ENCODE measurements around the gene MTMR3.
"Not testable (repeated sequence)": the region's sequence is repeated elsewhere in the genome, so short reads cannot be mapped to it uniquely, and the experiment has no call there.

Gene MTMR3

GRCh38 chr22:29972121-29972520, 89.1 kb downstream of the MTMR3 start:
- DNase-seq = no peak

DNA sequence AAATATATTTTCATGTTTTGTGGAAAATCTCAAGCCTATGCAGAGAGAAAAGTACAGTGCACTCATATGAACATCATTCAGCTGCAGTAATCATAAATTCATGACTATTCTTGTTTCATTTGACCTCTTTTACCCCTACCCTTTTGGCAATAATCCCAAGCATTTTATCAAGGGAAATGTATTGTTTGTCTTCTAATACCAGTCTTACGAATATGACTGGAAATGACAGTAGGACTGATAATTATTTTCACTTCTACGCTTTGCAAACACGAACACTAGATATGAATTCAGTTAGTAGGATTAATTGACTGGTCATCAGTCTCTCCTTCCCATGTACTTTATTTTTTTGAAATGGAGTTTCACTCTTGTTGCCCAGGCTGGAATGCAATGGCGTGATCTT, 90.3 kb downstream of the MTMR3 start:
- no peak for DNase-seq

DNA sequence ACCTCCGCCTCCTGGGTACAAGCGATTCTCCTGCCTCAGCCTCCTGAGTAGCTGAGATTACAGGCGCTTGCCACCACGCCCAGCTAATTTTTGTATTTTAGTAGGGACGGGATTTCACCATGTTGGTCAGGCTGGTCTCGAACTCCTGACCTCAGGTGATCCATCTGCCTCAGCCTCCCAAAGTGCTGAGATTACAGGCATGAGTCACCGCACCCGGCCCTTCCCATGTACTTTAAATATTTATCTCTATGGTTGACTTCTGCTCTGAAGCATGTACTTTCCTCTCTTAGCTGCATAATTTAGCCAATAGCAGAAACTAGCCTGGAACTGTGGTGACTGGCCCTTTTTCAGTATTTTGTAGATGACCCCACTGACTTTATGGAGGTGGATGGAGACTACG, 90.7 kb downstream of the MTMR3 start:
- not testable (repeated sequence) for DNase-seq

- DNase-seq = no peak
These were observed 92.5 kb downstream of the MTMR3 start for GRCh38 chr22:29975494-29975893.

- DNase-seq = no peak
These were observed 94.1 kb downstream of the MTMR3 start for GRCh38 chr22:29977107-29977506.

- no peak for DNase-seq
These were observed 96.9 kb downstream of the MTMR3 start for GRCh38 chr22:29979777-29980321.

DNA sequence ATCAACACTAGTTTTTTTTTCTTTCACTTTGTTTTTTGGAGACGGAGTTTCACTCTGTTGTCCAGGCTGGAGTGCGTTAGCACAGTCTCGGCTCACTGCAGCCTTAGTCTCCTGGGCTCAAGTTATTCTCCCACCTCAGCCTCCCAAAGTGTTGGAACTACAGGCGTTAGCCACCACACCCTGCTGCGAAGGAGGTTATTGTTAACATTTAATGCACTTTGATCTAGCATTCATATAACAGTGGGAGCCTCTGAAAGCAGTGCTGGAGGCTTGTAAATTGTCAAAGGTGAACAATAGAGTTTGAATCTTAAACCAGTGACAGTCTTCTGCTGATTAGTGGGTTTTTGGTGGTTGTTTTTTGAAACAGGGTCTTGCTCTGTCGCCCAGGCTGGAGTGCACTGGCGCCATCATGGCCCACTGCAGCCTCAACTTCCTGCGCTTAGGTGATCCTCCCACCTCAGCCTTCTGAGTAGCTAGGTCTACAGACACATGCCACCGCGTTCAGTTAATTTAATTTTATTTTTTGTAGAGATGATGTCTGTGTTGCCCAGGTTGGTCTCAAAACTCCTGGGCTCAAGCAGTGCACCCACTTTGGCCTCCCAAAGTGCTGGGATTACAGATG, 100.4 kb downstream of the MTMR3 start:
- DNase-seq = no peak

GRCh38 chr22:29985912-29986311, 102.9 kb downstream of the MTMR3 start:
- DNase-seq = no peak

DNA sequence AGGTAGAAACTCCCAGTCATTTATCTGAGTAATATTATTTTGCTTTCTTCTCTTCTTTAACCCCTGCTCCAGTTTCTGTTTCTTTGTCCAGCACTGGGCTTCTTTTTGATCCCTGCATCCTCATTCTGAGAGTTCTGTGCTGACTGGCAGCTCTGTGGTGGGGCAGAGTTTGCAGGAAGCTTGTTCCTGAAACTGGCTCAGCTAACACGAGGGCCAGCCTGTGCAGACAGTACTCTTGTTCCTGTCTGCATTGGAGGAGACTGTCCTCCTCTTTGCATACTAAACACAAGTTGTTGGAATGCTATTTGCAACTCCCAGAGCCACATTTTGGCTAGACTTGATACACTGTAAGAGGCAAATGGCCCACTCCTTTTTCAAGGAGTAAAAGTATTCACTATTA, 104.2 kb downstream of the MTMR3 start:
- DNase-seq = no peak

GRCh38 chr22:29988719-29989118, 105.7 kb downstream of the MTMR3 start:
- DNase-seq = no peak

- no peak for DNase-seq
These were observed 106.5 kb downstream of the MTMR3 start for GRCh38 chr22:29989446-29989845.

DNA sequence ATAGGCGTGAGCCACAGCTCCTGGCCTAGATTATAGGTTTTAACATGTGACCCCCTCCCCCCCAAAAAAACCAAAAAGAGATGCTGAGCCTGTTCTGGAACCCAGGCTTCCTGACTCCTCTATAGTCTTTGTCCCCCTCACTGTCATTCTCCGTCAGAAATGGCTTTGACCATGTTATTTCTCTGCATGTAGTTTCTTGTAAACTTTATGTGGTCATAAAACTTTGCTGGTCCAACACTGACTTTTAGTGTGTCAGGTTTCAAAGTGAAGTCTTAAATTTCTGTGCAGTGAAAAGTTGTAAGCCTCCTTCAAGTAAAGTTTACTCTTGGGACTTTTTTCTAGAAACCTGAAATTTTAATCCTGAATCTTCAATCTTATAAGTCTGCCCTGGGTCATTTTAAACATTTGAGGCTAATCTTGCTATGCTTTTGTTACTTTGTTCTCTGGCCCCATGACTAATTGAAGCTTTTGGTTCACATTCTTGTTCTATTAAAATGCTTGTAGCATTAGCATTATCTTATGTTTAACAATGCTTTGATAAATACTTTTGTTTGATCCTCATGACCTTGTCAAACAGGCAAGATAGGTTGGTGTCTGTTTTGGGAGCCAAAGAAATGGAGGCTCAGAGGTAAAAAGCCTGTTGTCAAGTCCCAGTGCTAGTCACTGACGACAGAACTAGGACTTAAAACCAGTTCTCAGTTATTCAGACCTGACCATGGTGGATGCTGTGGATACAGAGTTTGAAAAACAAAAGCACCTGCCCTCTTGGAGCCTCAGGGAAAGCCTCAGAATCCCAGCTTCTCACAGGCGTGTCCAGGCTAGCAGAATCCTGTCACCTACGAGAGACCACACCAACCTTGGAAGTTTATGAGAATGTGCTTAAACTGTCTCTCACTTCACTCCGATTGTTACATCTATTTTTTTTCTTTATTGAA, 109.6 kb downstream of the MTMR3 start:
- no peak for DNase-seq

DNA sequence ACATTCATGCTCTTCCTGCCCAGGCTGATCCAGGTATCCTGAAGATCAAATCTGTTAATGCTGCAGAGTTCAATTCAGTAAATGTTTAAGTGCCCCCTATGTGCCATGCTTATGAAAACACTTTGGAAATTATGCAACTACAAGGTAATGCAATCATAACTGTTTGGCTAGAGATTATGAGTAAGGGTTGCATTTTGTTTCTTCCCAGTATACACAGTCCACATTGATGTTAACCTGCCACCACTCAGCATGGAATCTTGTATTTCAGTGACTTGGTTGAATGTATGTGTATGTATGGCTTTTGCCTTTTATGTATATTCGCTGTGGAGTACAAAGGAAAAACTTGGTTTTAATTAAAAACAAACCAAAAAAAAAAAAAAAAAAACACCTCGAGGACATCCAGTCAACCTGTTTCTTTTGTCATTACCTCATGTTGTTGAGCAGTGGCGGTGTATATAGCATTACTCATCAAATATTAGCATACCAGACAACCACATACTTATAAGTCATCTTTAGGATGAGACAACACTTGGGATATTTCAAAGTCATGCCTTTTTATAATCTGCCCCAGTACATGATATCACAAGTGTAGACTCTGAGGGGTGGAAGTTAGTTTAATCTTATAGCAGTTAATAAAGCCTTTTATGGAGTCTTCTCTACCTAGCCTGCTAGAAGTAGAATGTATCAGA, 111.2 kb downstream of the MTMR3 start:
- no peak for DNase-seq

- DNase-seq = no peak
These were observed 112.0 kb downstream of the MTMR3 start for GRCh38 chr22:29994943-29995342.

DNA sequence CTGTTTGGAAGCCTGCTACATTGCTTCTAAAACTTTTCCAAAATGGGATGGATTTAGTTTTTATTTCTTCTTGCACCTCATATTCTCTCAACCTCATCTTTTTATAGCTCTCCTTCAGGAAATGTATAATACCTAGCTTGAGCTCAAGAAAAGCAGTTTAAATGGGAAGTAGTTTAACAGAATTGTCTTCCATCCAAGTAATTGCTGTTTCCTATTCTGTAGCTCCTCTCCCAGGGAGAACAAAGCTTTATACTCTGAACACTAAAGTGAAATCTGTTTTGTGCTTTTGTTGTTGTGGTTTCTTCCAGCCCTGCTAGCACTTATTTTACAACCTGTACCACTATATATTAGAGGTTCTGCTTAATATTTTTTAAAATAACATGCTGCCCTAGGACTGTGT, 114.1 kb downstream of the MTMR3 start:
- no peak for DNase-seq

- no peak for DNase-seq
These were observed 114.5 kb downstream of the MTMR3 start for GRCh38 chr22:29997516-29997915.

GRCh38 chr22:29998627-29999384, 115.8 kb downstream of the MTMR3 start:
- no peak for DNase-seq

DNA sequence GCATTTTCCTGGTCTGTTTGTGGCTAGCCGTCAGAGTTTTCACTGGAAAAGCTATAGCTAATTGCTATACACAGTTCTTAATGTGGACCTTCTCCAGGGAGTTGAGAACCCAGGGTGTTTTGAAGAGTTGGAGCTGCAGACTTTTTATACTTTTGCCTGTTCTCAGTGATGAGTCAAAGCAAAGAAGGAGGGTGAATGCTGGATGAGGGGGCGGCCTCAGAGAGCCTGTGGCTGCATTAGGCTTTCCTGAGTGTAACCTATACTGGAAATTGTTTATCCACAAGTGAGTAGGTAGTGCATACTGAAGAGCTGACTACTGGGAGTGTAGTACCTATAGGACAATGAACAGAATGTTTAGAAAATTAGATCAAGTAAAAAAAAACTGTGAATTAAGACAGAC, 117.6 kb downstream of the MTMR3 start:
- no peak for DNase-seq

DNA sequence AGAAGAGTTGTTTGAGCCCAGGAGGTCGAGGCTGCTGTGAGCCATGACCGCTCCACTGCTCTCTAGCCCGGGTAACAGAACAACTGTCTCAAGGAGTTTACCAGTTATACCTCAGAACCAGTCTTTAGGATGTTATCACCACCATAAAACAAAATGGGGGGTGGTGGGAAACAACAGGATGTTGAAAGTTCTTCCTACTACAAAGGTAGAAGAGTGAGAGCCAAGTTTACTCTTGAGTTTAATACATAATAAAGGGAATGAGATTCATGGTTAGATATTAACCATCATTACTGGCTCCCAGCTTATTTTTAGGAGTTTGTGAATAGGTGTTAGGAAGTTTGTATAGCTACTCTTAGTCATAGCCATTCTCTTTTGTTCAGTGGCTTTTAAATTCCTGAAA, 118.5 kb downstream of the MTMR3 start:
- DNase-seq = no peak

GRCh38 chr22:30002861-30003486, 120.0 kb downstream of the MTMR3 start:
- DNase-seq = no peak

DNA sequence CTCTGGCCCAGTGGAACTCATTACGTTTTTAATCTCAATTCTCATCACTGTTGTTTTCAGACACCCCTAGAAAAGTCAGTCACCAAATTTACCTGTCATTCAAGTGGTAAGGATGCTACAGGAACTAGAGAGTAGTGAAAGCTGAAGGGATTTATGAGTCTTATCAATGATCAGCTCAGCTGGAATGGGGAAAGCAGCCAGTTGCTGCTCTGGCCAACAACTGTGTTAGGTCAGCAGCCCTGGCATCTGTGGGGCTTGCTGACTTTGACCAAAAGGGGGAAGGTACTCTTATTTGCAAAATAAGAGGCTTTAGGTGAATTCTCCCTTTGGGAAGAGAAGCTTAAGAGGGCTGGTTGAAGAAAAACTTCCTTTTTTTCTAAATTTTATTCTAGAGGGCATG, 121.1 kb downstream of the MTMR3 start:
- DNase-seq = no peak

- DNase-seq = no peak
These were observed 121.7 kb downstream of the MTMR3 start for GRCh38 chr22:30004694-30005093.

Measured in DMS 273 treated with DMSO at 0.1 percent for 48 hours (cell line).